Hepatocyte (in vitro differentiated cells): ENCODE results near the gene ST3GAL5. TPM values are rescaled to one million over a fixed set of nuclear protein-coding genes. Genes with fewer than 3 reads are reported as not detected.

Source experiments
- DNase-seq: peaks from one replicate; pipeline ENCODE4 v3.0.0-alpha.2; 2016; ENCODE audit warnings: low spot score
- H2AFZ ChIP-seq: fragments of 200-600 bp; sonication (generic); 2 replicates; pipeline ENCODE4 v1.6.0; 2016; ENCODE audit warnings: antibody characterized with exemption, mild to moderate bottlenecking
- H3K27ac ChIP-seq: fragments of 200-600 bp; sonication (generic); 2 replicates; pipeline ENCODE4 v1.5.1; 2016; ENCODE audit warnings: mild to moderate bottlenecking
- H3K27me3 ChIP-seq: fragments of 200-600 bp; sonication (generic); 2 replicates; pipeline ENCODE4 v1.6.1; 2016
- H3K36me3 ChIP-seq: fragments of 200-600 bp; sonication (generic); replicated peaks from 2 replicates; pipeline ENCODE4 v1.5.1; 2016; ENCODE audit warnings: low read depth; ENCODE audit not compliant: insufficient read depth
- H3K4me1 ChIP-seq: fragments of 200-600 bp; sonication (generic); 2 replicates; pipeline ENCODE4 v1.5.1; 2016; ENCODE audit warnings: mild to moderate bottlenecking, moderate library complexity; ENCODE audit not compliant: insufficient read depth
- H3K4me2 ChIP-seq: fragments of 200-600 bp; sonication (generic); 2 replicates; pipeline ENCODE4 v1.6.0; 2016
- H3K4me3 ChIP-seq: fragments of 200-600 bp; sonication (generic); 2 replicates; pipeline ENCODE4 v1.5.1; 2016; ENCODE audit warnings: mild to moderate bottlenecking
- H3K79me2 ChIP-seq: fragments of 200-600 bp; sonication (generic); 2 replicates; pipeline ENCODE4 v1.6.0; 2017; ENCODE audit warnings: mild to moderate bottlenecking
- H3K9me2 ChIP-seq: fragments of 200-600 bp; sonication (generic); replicated peaks from 2 replicates; pipeline ENCODE4 v1.6.0; 2017; ENCODE audit warnings: mild to moderate bottlenecking; ENCODE audit not compliant: insufficient read depth
- H3K9me3 ChIP-seq: fragments of 200-600 bp; sonication (generic); 2 replicates; pipeline ENCODE4 v1.5.1; 2016; ENCODE audit warnings: low read depth, mild to moderate bottlenecking
- H4K20me1 ChIP-seq: fragments of 200-600 bp; sonication (generic); 2 replicates; pipeline ENCODE4 v1.6.0; 2016; ENCODE audit warnings: mild to moderate bottlenecking; ENCODE audit not compliant: insufficient read depth, poor library complexity, severe bottlenecking
- CTCF ChIP-seq: fragments of 200-600 bp; sonication (generic); IDR thresholded peaks from 2 replicates; pipeline ENCODE4 v1.5.1; 2016; ENCODE audit warnings: antibody characterized with exemption, mild to moderate bottlenecking; ENCODE audit not compliant: poor library complexity
- EZH2 ChIP-seq: fragments of 200-600 bp; sonication (generic); IDR thresholded peaks from 2 replicates; pipeline ENCODE4 v1.6.1; 2016; ENCODE audit warnings: antibody characterized with exemption, mild to moderate bottlenecking, borderline replicate concordance
- EZH2phosphoT487 ChIP-seq: fragments of 200-600 bp; sonication (generic); IDR thresholded peaks from one replicate; pipeline ENCODE4 v1.6.1; 2018; ENCODE audit warnings: antibody characterized with exemption, mild to moderate bottlenecking, low read depth, moderate library complexity; ENCODE audit not compliant: unreplicated experiment, severe bottlenecking
- WGBS: methylation state at CpG from one replicate; pipeline ENCODE4 v1.1.6; 2016; ENCODE audit warnings: low lambda C conversion rate; ENCODE audit errors: missing lambda C conversion rate; 5-methylcytosine and 5-hydroxymethylcytosine counted together
- polyA plus RNA-seq: library from polyadenylated mRNA; unstranded; fragments of >200 nt; fragmentation: Nextera tagmentation; extraction: Ambion mirVana; gene quantifications from 2 replicates; pipeline ENCODE4 v1.2.1, GENCODE V29; 2016
- total RNA-seq: library from RNA; depleted of rRNA; stranded (reverse); fragments of >200 nt; gene quantifications from 2 replicates; pipeline ENCODE4 v1.2.3, GENCODE V29; 2014

The ST3GAL5 gene
- total RNA-seq (25.6 and 36.5 TPM in 2 replicates), polyA plus RNA-seq (24.4 and 24.7 TPM in 2 replicates)

- Histone ChIP-seq H3K27me3 (no peaks in the 10 kb centered on the region), H3K4me2 (peak within 1 kb of the TSS; percentile 89), H3K36me3 (no peaks in the 10 kb centered on the region), H2AFZ (peak within 1 kb of the TSS; percentile 32), H3K4me3 (peak within 1 kb of the TSS; percentile 76), H3K79me2 (peaks cover 25% of the 10 kb centered on the region), H3K9me3 (no peaks in the 10 kb centered on the region), H3K4me1 (peaks cover 32% of the 10 kb centered on the region), H3K9me2 (no peaks in the 10 kb centered on the region), H3K27ac (peak within 1 kb of the TSS; percentile 82), H4K20me1 (no peaks in the 10 kb centered on the region)
- peak; percentile 95 for DNase-seq
- TF ChIP-seq EZH2 = no peak
- no peak for TF ChIP-seq EZH2phosphoT487
- TF ChIP-seq CTCF = peak; percentile 90
- 1% methylated on average over 68 of the region's 94 CpGs for WGBS
These were observed at the start of gene ST3GAL5 for GRCh38 chr2:85888684-85889626. ST3GAL5 (minus strand) TSS chr2:85888990; CDS start chr2:85888905, 85 bp downstream.

GRCh38 chr2:85938456-85938855 is 49.7 kb upstream of the ST3GAL5 start:
- H3K4me2 ChIP-seq = no peak overlapping the region
- no peaks in the 10 kb centered on the region for H3K79me2 ChIP-seq
- H3K27me3 ChIP-seq = no peaks in the 10 kb centered on the region
- no peaks in the 10 kb centered on the region for H3K36me3 ChIP-seq
- H3K9me3 ChIP-seq = no peaks in the 10 kb centered on the region
- H3K4me1 ChIP-seq = peaks cover 17% of the 10 kb centered on the region
- H3K27ac ChIP-seq = no peak overlapping the region
- no peaks in the 10 kb centered on the region for H3K9me2 ChIP-seq
- no peak for TF ChIP-seq EZH2
- no peaks in the 10 kb centered on the region for H4K20me1 ChIP-seq
- no peak for DNase-seq
- 68% methylated on average over 2 of the region's 2 CpGs for WGBS
- H3K4me3 ChIP-seq = no peak overlapping the region
- H2AFZ ChIP-seq = no peak overlapping the region

DNA sequence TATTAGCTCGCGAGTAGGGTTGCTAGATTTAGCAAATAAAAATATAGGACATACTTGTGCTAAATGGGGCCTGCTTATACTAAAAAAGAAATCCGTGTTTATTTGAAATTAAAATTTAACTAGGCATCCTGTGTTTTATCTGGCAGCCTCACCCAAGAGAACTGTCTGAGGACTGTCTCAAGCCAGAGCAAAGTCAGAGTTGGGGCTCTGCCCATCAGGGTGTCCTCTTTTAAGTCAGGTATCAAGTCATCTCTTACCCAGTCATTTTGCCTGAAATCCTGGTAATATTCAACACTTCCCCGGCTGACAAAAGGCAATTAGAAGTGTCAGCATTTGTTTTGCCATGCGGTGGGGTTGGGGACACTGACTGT is 48.3 kb upstream of the ST3GAL5 start:
- no peak overlapping the region for H3K4me2 ChIP-seq
- no peak overlapping the region for H3K27ac ChIP-seq

More for the DNA sequence above, 48.3 kb upstream of the ST3GAL5 start:
- DNase-seq = no peak
- Histone ChIP-seq H3K9me3 (no peaks in the 10 kb centered on the region), H3K9me2 (no peaks in the 10 kb centered on the region), H3K27me3 (no peaks in the 10 kb centered on the region), H2AFZ (no peak overlapping the region), H3K4me3 (no peak overlapping the region), H4K20me1 (no peaks in the 10 kb centered on the region), H3K4me1 (peaks cover 18% of the 10 kb centered on the region), H3K79me2 (no peaks in the 10 kb centered on the region), H3K36me3 (no peaks in the 10 kb centered on the region)
- no peak for TF ChIP-seq EZH2
- TF ChIP-seq EZH2phosphoT487 = no peak
- no peak for TF ChIP-seq CTCF
- WGBS = 89% methylated on average over 5 of the region's 5 CpGs
